ENCODE results near the gene TBXAS1.

TBXAS1 gene

DNA sequence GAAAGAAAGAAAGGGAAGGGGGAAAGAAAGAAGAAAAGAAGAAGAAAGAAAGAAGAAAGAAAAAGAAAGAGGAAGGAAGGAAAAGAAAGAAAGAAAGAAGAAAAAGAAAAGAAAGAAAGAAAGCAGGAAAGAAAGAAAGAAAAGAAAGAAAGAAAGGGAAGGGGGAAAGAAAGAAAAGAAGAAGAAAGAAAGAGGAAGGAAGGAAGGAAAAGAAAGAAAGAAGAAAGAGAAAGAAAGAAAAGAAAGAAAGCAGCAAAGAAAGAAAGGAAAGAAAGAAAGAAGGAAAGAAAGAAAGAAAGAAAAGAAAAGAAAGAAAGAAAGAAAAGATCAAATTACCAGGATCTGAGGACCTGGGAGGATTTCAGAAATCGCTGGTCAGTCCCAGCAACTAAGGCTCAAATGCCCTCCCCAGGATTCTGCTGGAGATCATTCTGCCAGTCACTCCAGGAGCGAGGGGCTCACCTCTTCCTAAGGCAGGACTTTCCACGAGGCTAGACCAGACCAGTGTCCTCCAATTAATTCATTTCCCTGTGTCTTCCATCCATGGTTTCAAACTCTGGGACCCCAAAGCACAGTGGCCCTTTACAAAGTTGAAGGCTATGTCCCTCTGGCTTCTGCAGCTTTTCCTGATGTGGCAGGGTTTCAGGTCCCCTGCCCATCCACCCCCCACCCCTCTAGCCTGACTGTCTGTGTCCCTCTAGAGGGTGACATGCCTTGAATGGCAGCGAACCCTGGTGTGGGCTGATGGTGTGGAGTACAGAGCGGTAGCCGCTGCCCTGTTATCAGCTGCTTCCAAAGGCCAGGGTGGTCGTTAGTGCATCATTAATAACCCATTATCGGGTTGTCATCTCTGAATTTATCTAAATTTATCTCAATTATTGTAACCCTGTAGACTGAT is 155.8 kb downstream of the TBXAS1 start:
- DNase-seq = no peak

GRCh38 chr7:139985811-139986210 is 156.7 kb downstream of the TBXAS1 start:
- no peak for DNase-seq

DNA sequence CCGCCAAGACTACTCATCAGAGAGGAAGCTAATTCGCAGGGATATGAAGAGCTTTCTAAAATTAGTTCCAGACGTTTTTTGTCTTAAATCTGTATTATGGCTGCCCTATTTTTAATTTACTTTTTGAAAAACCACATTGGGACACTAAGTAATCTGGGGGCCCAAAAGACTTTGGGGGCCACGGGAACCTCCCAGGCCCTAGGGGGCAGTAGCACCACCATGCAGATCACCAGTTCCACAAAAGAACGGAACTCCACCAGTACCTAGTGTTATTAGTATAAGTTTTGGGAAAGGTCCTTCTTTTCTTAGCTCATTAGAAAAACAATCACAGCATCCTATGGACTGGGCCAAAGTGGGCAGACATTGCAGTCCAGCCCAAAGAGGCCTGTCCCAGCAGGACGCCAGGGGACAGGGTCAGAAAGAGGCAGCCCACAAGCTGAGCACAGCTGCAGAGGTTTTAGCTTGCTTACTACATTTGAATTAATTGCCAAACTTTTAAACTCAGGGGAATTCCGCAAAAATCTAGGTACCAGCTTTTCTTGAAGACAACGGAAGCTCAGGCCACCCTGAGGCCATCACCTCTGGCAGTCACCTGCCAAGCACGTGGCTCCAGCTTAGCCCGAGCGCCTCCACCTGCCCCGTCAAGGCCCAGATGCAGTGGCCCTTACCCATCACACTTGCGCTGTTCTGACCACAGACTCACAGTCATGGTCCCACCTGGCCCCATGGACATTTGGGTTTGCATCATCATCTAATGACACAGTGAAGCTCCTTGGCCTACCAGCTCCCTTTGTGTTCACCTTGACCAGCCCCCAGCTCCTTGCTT is 158.8 kb downstream of the TBXAS1 start:
- DNase-seq = no peak

- no peak for DNase-seq
Observed at GRCh38 chr7:139989366-139990141, 160.5 kb downstream of the TBXAS1 start.

DNA sequence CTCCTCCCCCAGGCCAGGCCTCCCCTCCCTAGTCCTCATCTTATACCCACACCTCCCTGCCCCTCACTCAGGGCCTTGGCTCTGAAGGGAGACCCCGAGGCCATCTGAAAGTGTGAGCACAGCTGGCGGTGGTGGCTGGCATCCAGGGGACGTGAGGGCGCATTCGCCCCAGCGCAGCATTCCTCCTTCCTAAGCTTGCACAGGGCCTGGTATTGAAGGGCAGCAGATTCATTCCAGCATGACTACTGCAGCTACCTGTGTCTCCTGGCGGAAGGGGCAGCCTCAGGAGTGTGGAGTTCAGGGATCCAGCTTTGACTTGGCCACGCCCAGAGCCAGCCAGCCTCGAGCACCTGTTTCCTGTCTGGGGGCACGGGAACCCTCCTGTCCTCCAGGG is 161.1 kb downstream of the TBXAS1 start:
- DNase-seq = no peak

DNA sequence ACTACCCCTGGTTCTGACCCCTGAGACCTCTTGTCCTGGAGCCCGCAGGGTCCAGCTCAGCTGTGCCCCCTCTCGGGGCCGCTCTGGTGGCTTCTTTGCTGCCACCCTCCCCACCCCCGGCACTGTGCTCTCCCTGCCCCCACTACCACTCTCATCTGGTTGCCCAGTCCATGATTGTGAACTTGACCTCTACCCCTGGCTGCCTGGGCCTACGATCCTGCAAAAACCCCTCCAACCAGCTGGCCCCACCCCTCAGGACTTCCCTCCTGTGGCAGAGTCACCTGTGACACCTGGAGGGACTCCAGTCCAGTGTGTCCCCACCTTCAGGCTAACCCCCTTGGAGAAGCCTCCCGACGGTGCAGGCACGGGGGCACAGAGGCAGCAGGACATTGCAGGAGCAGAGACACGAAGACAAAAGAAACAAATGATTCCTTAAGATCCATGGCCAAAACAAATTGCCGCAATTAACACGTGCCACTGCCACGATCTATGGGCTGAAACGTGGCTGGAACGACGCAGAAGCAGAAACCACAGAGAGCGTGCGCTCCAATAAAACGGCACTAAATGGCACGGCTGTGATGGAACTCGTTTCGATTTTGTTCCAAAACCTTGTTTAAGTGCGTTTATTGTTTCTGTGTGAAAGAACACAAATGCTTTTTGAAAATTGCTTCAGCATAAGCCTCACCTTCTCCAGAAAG is 161.7 kb downstream of the TBXAS1 start:
- no peak for DNase-seq

DNA sequence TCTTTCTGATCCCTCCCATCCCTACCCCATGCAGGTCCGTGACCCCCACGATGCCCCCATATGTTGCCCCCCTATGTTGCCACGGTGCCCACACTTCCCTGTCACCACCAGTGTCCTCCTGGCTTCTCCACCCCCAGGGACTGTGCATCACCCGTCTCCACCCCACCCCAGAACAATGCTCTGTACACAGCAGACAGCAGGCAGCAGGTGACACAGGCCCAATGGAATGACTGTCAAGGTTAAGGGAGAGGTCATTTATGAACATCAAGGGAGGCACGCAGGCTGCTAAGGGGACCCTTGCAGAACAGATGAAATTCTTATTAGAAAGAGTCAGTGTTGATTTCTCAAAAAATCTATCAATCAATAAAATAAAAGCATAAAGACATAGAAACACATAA is 162.2 kb downstream of the TBXAS1 start:
- no peak for DNase-seq

GRCh38 chr7:139991911-139992310 is 162.8 kb downstream of the TBXAS1 start:
- no peak for DNase-seq

DNA sequence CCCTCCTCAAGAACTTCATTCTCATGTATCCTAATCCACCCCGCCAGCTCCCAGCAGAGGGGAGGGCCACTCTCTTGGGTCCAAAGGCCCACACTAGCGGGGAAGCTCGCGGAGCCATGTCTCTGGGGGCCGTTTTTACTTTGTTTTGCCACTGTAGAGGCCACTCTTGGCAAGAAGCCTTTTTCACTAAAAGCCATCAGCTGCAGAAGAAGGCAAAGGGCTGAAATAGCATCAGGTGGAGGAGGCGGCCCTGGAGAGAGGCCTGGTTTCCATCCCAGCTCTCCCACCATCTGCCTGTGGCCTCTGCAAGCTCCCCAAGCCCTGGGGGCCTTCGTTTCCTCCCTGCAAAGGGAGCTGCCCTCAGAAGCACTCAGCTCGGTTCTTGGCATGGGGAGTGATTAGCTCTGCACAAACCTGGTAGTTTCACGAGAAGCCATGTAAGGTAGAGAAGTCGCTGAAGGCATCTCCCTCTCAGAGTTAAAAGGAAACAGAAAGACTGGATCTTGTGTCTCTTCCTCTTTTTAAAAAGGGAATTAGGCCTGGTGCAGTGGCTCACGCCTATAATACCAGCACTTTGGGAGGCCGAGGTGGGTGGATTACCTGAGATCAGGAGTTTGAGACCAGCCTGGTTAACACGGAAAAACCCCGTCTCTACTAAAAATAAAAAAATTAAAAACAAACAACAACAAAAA is 163.4 kb downstream of the TBXAS1 start:
- DNase-seq = no peak

DNA sequence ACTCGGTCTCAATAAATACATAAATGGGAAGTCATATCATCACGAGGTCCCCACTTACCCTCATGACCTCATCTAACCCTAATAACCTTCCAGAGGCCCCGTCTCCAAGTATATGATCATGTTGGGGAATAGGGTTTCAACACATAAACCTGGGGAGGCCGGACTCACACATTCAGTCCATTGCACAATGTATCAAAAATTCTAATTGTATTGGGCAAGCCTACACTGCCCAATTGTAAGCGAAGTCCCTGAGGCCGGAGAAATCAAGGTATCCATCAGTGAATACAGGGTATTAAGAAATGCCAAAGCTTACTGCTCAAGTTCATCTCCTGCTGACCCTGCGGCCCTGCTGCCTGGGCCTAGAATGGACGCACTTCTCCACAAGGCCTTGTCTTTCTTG is 164.1 kb downstream of the TBXAS1 start:
- DNase-seq = no peak

GRCh38 chr7:139993592-139993991 is 164.5 kb downstream of the TBXAS1 start:
- no peak for DNase-seq

GRCh38 chr7:139994356-139994755 is 165.3 kb downstream of the TBXAS1 start:
- DNase-seq = no peak

GRCh38 chr7:139995017-139995915 is 166.2 kb downstream of the TBXAS1 start:
- no peak for DNase-seq

- DNase-seq = no peak
Observed at GRCh38 chr7:139998572-139998971, 169.5 kb downstream of the TBXAS1 start.

DNA sequence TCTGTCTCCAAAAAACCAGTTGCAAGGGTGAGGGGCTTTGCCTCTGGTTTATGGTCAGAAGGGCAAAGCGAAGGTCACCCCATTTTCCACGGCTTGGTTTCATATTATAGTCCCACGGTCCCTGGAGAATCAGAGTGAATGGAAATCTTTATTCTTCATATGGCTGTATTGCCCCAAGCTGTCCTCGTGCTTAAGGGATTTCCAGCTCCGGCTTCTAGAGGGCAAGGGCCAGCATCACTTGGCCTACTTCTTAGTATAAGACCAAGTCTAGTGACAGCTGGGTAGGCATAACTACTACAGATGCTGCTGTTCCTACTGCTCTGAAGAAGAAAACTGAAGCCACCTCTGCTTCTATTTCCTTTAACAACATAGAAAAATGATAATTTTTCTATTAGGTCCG is 170.5 kb downstream of the TBXAS1 start:
- DNase-seq = no peak

- DNase-seq = no peak
Observed at GRCh38 chr7:140000666-140001268, 171.7 kb downstream of the TBXAS1 start.

- DNase-seq = peak; percentile 53 to 69
Observed at GRCh38 chr7:140003913-140004382, 174.9 kb downstream of the TBXAS1 start.

- DNase-seq = no peak
Observed at GRCh38 chr7:140004672-140005071, 175.6 kb downstream of the TBXAS1 start.

DNA sequence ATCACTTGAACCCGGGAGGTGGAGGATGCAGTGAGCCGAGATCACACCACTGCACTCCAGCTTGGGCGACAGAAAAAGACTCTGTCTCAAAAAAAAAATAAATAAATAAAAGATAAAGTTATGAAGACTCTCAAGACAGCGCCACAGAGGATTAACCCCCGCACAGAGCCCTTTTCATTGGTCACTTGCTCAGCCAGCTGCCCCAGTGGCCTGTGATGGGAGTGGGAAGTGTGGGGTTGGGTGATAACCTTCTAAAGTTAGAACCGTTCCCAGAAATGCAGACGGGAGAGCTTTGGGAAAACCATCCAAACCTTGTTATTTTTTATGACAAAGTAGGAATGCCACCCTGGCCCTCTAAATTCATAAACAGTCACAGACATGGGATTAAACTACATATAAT is 176.3 kb downstream of the TBXAS1 start:
- DNase-seq = no peak
